ENCODE data around the gene SCN1A.
"Not testable (repeated sequence)": the region's sequence is repeated elsewhere in the genome, so short reads cannot be mapped to it uniquely, and the experiment has no call there.

The SCN1A gene

DNA sequence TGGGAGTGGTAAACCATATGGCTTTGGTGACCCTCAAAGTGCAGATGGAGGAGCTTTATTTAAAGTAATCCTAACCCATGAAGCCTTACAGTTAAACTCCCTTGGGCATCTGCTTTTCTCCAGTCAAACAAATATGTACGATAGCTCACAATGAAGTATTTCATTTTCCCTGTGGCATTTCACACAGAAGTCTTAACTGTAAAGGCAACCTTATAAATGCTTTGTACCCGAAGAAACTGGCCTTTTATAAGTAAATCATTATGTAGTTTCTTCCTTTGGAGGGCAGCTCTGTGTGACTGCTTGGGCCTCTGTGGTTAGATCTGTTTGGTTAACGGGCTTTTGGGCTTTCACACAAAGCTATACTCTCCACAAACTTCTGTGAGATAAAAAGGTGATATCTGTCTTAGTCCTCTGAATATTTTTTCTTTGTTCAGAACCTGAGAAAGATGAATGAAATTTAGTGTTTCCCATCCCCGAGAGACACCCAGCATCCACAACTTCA lies 46.6 kb downstream of the SCN1A start:
- no peak for DNase-seq (ENCODE audit: low spot score)

DNA sequence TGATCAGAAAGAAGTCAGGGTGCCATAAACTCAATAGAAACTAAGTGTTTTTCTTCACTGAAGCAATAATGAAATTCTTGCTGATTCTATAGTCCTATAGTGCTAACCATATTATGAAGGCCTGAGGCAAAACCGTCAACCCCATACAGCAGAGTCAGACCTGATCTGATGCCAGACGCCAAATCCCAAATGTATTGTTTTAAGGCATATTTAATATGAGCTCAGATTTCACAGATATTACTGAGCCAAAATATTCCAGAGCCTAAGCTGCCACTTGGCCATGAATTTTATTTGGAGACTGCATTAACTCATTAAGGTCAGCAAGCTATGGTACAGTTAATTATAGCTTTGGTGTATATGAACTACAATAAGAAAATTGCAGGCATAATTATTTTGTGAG lies 53.4 kb downstream of the SCN1A start:
- no peak for DNase-seq (ENCODE audit: low spot score)

DNA sequence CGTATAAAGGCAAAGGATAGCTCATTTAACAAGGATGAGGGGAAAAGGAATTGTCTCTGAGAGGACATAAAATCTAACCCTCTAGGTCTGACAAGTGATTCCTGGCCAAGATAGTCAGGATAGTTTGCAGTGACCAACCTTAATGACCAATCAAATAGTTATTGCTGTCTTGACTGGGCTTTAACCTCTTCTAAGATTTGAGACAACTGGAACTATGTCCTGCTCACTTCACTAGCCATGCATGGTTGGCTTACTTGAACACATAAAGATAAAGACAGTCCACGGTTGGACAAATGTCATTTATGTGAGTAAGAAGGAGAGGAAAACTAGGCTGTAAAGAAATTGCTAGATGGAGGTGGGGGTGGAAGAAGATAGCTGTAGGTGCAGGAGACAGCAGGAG lies 53.8 kb downstream of the SCN1A start:
- DNase-seq (ENCODE audit: low spot score), result no peak

DNA sequence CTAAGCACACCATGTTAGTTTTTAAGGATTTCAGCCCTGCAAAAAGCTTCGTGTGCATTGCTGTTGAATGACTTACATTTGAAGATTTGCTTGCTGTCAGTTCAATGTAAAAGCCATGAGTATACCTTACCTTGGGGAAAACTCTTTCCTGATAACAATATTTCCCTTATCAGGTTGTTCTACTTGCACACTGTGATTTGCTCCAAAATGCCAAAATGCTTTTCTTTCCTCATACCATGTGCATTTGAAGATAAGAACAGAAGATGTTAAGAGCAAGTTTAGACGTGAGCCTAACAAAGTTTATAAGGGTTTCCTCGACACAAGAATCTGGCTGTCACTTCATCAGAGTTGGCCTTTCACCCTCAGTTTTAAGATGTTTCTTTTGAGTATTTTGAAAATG lies 57.6 kb downstream of the SCN1A start:
- DNase-seq (ENCODE audit: low spot score), result no peak

DNA sequence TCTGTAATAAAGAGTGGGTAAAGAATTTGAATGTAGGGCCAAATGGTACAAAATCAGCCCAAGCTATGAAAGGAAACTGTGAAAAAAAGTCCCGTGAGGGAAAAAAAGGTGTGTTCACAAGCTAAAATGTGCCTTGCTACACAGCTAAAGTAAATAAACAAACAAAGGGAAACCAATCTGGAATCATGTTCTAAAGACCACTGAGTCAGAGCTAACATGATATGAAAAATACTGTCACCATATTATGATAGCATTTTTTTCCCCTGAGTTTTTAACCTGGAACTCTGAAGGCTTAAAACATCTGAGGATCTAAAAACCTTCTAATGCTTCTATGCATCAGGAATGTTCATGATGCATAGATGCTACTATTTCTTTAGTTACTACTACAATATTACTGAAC lies 58.8 kb downstream of the SCN1A start:
- DNase-seq (ENCODE audit: low spot score), result no peak

DNA sequence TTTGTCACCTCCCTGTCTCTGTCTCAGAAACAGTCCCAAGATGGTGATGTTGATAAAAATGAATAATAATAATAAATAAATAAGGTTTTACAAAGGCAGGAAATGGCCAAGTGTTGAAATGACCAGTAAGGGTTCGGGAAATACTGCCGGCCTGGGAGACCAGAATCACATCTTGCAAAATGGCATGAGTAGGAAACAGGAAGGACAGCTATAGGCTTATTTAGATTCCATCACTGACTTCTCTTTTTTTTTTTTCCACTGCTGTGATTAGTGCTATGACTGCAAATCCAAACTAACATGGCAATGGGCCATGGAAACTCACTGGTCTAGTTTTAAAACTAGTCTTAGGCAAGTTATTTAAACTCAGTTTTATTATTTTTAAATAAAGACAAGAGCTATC lies 60.6 kb downstream of the SCN1A start:
- no peak for DNase-seq (ENCODE audit: low spot score)

DNA sequence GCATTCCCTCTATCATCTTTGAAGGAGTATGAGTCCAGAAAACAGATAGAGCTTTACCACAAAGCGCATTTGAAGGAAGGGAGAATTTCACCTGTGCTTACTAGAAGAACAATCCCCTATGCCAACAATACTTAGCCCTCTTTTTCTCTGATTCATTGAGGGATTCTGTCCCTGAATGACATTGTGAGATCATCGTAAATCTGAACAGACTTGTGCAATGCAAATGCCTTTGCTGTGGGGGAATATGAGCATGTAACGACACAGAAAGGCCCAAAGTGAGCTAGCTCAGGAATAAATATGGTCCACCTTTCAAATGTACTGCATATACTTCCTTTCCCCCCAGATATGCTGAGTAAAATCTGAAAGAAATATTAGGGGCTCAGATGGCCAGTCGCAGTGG lies 67.6 kb downstream of the SCN1A start:
- DNase-seq (ENCODE audit: low spot score), result no peak

DNA sequence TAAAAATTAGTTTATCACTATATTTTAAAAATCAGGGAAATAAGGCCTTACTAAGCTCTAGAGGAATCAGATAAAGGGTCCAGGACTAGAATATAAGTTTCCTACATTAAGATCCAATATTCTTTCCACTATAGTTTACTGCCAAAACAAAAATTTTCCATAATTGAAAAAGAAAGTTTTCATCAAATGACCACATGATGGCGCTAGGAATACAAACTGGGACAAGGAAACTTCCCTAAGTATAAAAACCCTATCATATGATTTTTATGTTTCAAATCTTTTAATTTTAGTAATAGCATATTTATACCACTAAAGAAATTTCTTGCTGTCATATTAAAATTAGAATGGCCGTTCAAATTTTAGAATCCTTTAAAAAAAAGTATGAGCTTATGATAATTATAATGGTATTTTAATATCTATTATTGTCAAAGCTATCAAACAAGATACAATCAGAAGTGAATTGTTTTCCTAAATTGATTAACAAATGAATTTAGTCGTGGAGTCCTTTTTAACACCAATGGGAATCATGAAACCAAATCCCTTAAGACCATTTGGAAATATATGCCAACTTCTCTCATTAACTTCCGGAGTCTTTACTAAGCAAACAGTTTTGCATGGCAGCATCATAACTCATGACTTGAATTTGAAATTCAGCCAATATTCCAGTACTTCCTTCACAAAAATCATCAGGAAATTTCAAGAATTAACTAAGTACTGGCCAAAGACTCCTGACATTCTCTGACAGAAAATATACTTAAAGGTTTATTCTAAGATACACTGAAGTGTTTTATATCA lies 70.3 kb downstream of the SCN1A start:
- DNase-seq (ENCODE audit: low spot score), result peak; percentile 44

DNA sequence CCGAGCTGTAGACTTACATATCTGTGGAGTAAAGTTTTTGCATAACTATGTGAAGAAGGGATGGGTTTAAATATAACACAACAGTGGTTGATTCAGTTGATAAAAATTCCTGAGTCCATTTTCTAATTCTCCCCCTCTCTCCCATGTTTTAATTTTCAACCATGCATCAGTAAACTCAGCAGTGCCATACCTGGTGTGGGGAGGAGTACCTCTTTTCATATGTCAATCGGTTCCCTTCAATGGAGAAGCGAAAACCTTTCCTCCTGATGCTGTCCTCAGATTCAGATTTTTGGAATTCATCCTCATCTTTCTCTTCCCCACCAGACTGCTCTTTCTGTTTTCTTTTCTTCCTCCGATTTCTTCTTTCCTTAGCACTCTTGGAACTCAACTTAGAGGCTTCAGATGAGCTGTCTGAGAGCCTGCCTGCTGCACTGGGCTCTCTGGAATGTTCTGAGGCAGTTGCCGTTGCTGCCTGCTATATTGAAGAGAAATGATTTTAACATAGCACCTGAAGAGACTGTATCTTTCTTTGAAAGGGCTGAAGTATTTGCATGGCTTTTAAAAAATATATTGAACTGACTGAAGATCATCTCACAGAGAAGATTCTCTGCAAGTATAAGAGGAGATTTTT lies 82.9 kb downstream of the SCN1A start:
- no peak for DNase-seq (ENCODE audit: low spot score)

DNA sequence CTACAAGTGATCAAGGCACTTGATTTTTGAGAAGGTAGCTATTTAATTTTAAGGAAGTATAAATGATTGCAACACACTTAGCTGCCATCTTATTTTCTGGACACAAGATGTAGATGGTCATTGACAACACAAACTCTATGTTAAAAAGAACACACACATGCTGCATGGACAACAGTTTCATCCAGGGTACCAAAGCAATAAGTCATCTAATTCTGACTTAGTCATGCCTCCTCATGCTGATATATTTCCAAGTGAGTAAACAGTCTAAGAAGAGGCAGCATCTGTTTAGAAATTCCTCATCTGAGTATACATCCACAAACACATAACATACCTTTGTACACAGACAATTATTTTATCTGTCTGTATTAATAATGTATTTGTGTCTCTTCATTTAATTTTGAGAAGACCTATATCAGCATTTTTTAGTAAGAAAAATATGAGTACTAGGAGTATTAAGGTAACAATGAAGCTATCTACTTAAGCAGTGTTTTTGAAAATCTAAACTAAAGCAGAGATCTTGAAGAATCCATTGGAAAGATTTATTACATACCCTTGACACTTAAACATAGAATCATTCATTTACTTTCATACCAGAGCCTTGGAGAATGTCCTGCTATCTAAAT lies 84.9 kb downstream of the SCN1A start:
- DNase-seq (ENCODE audit: low spot score), result peak; percentile 37

DNA sequence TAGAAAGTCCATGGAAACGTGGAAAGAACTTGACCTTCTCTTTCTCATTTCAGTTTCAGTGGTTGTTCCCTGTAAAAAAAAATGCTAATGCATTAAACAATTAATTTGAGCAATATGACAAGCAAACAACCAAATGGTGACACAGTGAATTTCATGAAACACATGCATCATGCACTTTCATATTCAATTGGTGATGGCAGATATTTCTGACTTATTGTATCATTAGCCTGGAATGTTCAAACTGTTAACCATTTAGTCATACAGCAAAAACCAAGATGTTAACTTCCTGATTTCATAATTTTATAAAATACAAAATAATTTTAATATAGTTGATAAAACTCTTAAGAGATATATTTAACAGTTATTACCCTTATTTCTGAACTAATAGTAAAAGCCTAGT lies 85.5 kb downstream of the SCN1A start:
- peak; percentile 25 for DNase-seq (ENCODE audit: low spot score)

DNA sequence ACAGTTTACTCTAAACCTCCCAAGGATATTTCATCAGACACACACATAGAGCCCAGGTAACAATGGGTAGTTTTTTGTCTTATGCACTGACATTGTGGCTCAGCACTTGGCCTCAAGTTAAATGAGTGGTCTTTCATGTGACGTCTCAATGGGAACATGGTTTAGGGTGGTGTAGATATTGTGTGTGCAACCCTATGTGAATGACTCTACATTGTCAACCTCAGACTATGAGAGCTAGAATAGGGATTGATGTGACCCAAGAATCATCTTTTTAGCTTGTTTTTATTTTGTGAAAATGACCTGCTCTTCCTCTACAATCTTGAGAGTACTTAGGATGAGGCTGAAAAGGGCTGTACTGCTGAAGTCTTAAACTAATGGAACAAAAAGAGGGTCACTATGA lies 86.2 kb downstream of the SCN1A start:
- DNase-seq (ENCODE audit: low spot score), result no peak

DNA sequence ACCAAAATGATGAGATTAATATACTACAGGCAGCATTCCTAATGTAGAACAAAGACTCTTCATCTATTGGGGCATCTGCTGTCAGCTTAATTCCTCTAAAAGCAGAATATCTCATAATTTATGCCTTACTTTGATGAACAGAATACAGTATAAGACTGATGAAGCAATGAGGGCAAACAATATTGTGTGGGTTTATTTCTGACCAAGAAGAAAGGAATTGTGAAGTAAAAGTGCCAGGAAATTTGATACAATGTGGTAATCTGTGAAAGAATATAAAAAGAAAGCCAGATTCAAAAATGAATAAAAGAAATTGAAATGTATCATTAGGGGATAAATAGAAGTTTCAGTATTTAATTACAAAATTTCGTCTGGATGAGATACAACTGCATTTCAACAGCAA lies 95.5 kb downstream of the SCN1A start:
- DNase-seq (ENCODE audit: low spot score), result no peak

DNA sequence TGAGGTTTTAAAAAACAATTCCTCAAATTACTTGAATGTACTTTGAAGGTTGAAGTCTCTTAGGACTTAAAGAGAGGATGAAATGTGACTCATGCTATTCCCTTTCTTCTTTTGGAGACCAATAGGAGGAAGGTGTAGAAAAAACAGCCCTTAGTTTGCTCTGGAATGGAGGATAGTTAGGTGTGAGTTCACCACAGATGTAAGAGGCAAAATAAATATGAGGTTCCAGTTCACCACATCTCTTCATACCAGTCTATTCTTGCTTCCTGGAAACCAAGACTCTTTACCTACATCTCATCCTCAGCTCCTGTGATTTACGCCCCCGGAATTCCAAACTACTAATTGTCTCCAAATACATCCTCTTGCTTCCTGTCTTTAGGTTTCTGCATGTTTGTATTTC lies 96.8 kb downstream of the SCN1A start:
- no peak for DNase-seq (ENCODE audit: low spot score)

DNA sequence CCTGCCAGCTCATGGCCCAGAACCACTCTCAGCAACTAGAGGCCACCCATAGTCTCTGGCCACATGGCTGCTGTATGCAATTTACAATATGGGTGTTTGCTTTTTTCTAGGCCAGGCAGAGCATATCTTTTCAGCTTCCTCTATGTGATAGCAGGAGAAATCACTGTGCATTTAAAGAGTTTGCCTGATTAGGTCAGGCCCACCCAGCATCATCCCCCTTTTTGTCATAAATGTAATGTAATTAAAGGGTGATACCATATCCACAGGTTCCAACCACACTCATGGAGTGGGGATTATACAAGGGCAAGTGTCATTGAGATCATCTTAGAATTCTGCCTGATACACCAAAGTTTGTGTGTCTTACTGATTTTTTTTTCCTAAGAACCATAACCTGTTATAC lies 102.5 kb downstream of the SCN1A start:
- DNase-seq (ENCODE audit: low spot score), result no peak

DNA sequence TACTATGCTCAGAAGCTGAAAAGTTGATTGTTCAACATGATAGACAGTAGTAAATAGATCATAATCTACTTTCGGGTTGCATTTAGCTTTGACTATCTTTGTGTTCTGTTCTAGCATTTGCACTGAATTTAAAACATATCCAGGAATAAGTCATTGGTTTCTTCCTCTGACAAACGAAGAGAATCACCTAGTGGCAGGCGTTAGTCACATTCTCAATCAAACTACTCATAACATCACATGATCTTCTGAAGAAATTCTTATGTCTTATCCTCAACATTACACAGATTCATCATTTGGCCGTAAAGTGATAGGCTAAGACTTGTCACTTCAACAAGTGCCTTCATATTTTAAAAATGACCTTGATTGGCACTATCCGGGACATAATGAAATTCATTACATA lies 110.6 kb downstream of the SCN1A start:
- DNase-seq (ENCODE audit: low spot score), result peak; percentile 55

DNA sequence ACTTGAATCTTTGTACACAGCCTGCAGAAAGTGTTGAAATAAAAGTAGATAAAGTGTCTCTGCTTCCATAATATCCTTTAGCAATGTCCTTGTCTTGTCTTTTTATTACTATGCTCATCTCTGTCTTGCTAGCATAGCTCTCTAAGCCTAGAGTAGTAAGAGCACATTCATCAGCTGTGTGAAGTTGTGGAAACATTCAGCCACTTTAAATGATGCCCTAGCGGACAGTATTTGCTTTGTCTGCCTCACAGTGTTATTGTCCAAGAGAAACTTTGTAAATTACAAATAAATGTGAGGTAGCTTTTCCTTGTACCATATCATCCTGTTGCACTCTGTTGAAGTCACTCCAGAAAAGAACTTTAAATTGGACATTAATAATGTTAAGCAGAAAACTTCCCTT lies 113.9 kb downstream of the SCN1A start:
- DNase-seq (ENCODE audit: low spot score), result no peak

DNA sequence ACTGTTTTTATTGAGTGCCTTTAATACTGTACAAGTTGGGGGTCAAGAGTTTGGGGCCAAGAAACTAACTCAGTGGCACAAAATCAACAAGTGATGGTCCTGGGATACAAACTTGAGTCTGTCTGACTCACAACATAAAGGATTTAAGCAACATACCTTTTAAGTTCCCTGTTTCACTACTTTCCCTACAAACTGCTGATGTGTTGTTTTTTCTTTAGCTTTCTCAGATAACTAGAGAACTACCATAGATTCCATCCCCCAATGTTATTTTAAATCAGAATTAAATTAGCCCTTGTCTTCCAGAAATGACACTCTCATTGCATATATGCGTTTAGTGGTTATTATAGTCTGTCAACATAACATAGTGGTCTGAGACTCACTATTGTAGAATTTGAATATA lies 116.2 kb downstream of the SCN1A start:
- DNase-seq (ENCODE audit: low spot score), result no peak

DNA sequence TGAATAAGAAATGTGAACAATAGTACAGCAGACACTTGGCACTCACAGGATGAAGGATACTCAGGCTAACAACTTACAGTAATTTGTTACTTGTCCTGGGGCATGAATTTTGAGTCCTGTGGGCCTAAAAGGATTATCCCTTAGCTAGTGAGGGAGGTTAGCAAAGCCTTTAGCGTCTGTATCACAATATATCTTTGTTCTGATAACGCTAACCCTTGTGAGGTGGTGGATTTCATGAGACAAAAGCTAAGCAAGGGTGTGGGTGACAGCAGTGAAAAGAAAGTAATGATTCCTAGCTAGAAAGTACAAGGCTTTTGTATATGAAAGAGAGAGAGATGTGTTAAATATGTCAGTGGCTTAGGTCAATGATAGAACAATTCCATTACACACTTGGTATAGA lies 127.4 kb downstream of the SCN1A start:
- DNase-seq (ENCODE audit: low spot score), result no peak

DNA sequence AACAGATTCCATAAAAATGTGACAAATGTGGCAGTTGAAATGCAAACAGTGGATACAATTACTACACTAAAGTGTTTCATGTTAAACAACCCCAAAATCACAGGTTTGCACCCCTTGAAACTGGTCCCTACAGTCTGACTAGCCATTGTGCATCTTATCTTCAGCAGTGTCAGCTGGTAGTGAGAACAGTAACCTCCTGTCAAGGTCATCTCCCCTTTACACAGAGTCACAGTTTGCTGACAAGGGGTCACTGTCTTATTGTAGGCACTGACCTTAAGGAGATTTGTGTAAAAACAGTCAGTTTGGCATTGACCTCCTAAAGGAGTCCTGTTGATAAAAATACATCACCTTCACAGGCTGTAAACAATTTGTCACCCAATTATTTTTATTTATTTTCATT lies 137.0 kb downstream of the SCN1A start:
- DNase-seq (ENCODE audit: low spot score), result no peak

DNA sequence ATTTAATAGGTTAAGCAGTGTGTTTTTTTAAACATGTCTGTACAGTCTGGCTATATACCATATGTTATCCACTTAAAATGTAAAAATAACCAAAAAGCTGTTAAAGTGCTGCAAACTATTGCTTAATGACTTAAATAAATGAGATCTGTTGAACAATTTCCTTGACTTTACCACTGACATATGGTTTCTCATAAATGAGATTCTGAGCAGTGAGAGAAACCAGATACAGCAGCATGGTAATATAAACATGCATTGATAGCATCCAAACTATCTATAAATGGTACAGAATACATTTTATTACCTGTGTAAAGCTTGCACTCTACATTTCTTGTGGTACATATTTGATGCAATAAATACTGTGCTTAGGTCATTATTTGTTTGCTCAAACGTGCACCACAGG lies 138.0 kb downstream of the SCN1A start:
- DNase-seq (ENCODE audit: low spot score), result no peak

DNA sequence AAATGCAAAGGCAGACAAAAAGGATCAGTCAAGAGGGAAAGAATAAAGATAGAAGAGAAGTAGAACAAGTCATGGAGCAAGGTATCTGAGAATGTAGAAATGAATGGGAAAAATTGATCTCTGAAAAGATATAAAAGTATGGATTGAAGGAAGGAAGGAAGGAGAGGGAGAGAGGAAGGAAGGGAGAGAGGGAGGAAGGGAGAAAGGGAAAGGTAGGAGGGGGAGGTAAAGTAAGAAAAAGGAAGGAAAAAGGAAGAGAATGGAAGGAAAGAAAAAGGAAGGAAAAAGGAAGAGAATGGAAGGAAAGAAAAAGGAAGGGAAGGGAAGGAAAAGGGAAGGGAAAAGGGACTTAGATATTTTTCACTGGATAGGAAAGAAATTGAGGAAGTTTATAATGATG lies 142.7 kb downstream of the SCN1A start:
- DNase-seq (ENCODE audit: low spot score), result no peak

DNA sequence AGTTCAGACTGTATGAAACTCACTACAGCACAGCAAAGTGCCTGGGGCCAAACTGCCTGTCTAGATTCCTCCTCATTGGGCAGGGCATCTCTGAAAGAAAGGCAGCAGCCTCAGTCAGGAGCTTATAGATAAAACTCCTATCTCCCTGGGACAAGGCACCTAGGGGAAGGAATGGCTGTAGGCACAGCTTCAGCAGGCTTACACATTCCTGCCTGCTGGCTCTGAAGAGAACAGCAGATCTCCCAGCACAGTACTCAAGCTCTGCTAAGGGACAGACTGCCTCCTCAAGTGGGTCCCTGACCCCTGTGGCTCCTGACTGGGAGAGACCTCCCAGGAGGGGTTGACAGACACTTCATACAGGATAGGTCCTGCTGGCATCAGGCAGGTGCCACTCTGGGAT lies 155.7 kb downstream of the SCN1A start:
- DNase-seq (ENCODE audit: low spot score), result not testable (repeated sequence)
